ENCODE measurements around the gene PEAK1. TPM values are rescaled to one million over a fixed set of nuclear protein-coding genes. Genes with fewer than 3 reads are reported as not detected.
A peak's percentile ranks its signal among the peaks of the same experiment; 100 is the strongest.

Gene PEAK1
- total RNA-seq, 2 experiments from 2014 or later, result 6.0 to 10.8 TPM

GRCh38 chr15:77459031-77459430 lies 39.1 kb upstream of the PEAK1 start:
- no peaks in the 10 kb centered on the region for H3K79me2 ChIP-seq (ENCODE audit: insufficient read depth, low read depth, low read length)
- intact Hi-C loops (cut with micrococcal nuclease; ENCODE audit: unreplicated experiment), result no loop called here
- CTCF ChIA-PET (ENCODE audit: unreplicated experiment), result no interaction called here
- H3K36me3 ChIP-seq (ENCODE audit: insufficient read depth, low read length), result peaks cover 37% of the 10 kb centered on the region
- H3K4me3 ChIP-seq (ENCODE audit: low read depth, low read length, poor library complexity, severe bottlenecking), result no peak overlapping the region
- H4K20me1 ChIP-seq (ENCODE audit: insufficient read depth, low read length), result no peaks in the 10 kb centered on the region
- no peak overlapping the region for H3K4me2 ChIP-seq (ENCODE audit: low read length)
- H3K4me1 ChIP-seq (ENCODE audit: insufficient read depth, low read length, poor library complexity, severe bottlenecking), result peaks cover 15% of the 10 kb centered on the region
- no peaks in the 10 kb centered on the region for H3K9me2 ChIP-seq (ENCODE audit: insufficient read depth, low read length)
- DNase-seq (ENCODE audit: low spot score), result no peak
- H3K27ac ChIP-seq (ENCODE audit: low read depth, low read length, poor library complexity, severe bottlenecking), result no peak overlapping the region
- no peak overlapping the region for H2AFZ ChIP-seq (ENCODE audit: low read length)
- POLR2A ChIA-PET, result interaction anchor here (0.7 kb wide), 1 partner anchor 13 kb away, joined by 3 read pairs; no protein-coding TSS in a partner anchor
- TF ChIP-seq CTCF (conservative IDR thresholded peaks at IDR 0.05; ENCODE audit: low read length) (no peak), EZH2phosphoT487 (IDR thresholded peaks at IDR 0.05; ENCODE audit: borderline replicate concordance, low read depth, low read length) (no peak)
- no peaks in the 10 kb centered on the region for H3K9me3 ChIP-seq (ENCODE audit: low read length)
- BruUV-seq (replicated peaks), result no TSS peak

DNA sequence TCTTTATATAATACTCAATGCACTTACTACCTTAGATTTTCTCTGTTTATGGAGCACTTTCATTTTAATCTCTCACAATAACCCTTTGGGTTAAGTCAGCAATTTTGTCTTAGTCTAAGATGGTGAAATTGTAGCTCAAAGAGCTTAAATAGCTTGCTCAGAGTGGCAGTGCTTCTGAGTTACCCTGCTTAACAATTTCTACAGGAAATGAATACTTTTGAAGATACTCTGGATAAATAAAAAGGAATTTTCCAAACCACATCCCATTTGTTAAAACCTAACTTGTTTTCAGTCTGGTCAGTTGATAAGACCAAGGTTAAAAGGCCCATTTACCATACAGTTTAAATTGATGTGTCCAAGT lies 38.0 kb upstream of the PEAK1 start:
- H3K4me1 ChIP-seq (ENCODE audit: insufficient read depth, low read length, poor library complexity, severe bottlenecking), result peaks cover 15% of the 10 kb centered on the region
- no TSS peak for BruUV-seq (replicated peaks)
- no peak for DNase-seq (ENCODE audit: low spot score)
- no peaks in the 10 kb centered on the region for H3K9me3 ChIP-seq (ENCODE audit: low read length)
- POLR2A ChIA-PET, result interaction anchor here (0.7 to 1.8 kb wide), 2 partner anchors 13 to 46 kb away, joined by 3 to 4 read pairs; no protein-coding TSS in a partner anchor
- no peak overlapping the region for H2AFZ ChIP-seq (ENCODE audit: low read length)
- no peaks in the 10 kb centered on the region for H4K20me1 ChIP-seq (ENCODE audit: insufficient read depth, low read length)
- peak overlapping the region; percentile 30; the same call in 1 of the 2 replicates for H3K4me2 ChIP-seq (ENCODE audit: low read length)
- no peak overlapping the region for H3K27ac ChIP-seq (ENCODE audit: low read depth, low read length, poor library complexity, severe bottlenecking)
- no peaks in the 10 kb centered on the region for H3K9me2 ChIP-seq (ENCODE audit: insufficient read depth, low read length)
- intact Hi-C loops (cut with micrococcal nuclease; ENCODE audit: unreplicated experiment), result no loop called here
- CTCF ChIA-PET (ENCODE audit: unreplicated experiment), result no interaction called here
- H3K79me2 ChIP-seq (ENCODE audit: insufficient read depth, low read depth, low read length), result no peaks in the 10 kb centered on the region
- no peak overlapping the region for H3K4me3 ChIP-seq (ENCODE audit: low read depth, low read length, poor library complexity, severe bottlenecking)
- TF ChIP-seq EZH2phosphoT487 (IDR thresholded peaks at IDR 0.05; ENCODE audit: borderline replicate concordance, low read depth, low read length) (no peak), CTCF (conservative IDR thresholded peaks at IDR 0.05; ENCODE audit: low read length) (no peak)
- H3K36me3 ChIP-seq (ENCODE audit: insufficient read depth, low read length), result peaks cover 26% of the 10 kb centered on the region

GRCh38 chr15:77457191-77457904 lies 37.4 kb upstream of the PEAK1 start:
- H3K79me2 ChIP-seq (ENCODE audit: insufficient read depth, low read depth, low read length), result no peaks in the 10 kb centered on the region
- intact Hi-C loops (cut with micrococcal nuclease; ENCODE audit: unreplicated experiment), result no loop called here
- H3K9me3 ChIP-seq (ENCODE audit: low read length), result no peaks in the 10 kb centered on the region
- H3K4me1 ChIP-seq (ENCODE audit: insufficient read depth, low read length, poor library complexity, severe bottlenecking), result peaks cover 15% of the 10 kb centered on the region
- H3K4me2 ChIP-seq (ENCODE audit: low read length), result peak overlapping the region; percentile 30; the same call in 1 of the 2 replicates
- H2AFZ ChIP-seq (ENCODE audit: low read length), result no peak overlapping the region
- H3K4me3 ChIP-seq (ENCODE audit: low read depth, low read length, poor library complexity, severe bottlenecking), result no peak overlapping the region
- H3K9me2 ChIP-seq (ENCODE audit: insufficient read depth, low read length), result no peaks in the 10 kb centered on the region
- peak; percentile 21 for DNase-seq (ENCODE audit: low spot score)
- peaks cover 25% of the 10 kb centered on the region for H3K36me3 ChIP-seq (ENCODE audit: insufficient read depth, low read length)
- no peak for TF ChIP-seq EZH2phosphoT487 (IDR thresholded peaks at IDR 0.05; ENCODE audit: borderline replicate concordance, low read depth, low read length)
- no peak for TF ChIP-seq CTCF (conservative IDR thresholded peaks at IDR 0.05; ENCODE audit: low read length)
- H3K27ac ChIP-seq (ENCODE audit: low read depth, low read length, poor library complexity, severe bottlenecking), result no peak overlapping the region
- BruUV-seq (replicated peaks), result no TSS peak
- POLR2A ChIA-PET, result interaction anchor here (0.7 to 1.8 kb wide), 3 partner anchors 13 to 80 kb away, joined by 3 to 4 read pairs (median 3); no protein-coding TSS in a partner anchor
- CTCF ChIA-PET (ENCODE audit: unreplicated experiment), result interaction anchor here (0.5 kb wide), 1 partner anchor 123 kb away, joined by 8 read pairs; no protein-coding TSS in a partner anchor
- no peaks in the 10 kb centered on the region for H4K20me1 ChIP-seq (ENCODE audit: insufficient read depth, low read length)

Data from OCI-LY7 (cell line).